Activated CD4-positive, alpha-beta T cell treated with anti-CD3 and anti-CD28 coated beads, Interleukin-2, amount 50 U/mL, for 24 hours (primary cell): ENCODE results near the gene APLNR.

Experiments used
- DNase-seq, 2 donors: peaks; one replicate each; pipeline ENCODE4 v3.0.0-alpha.2; 2020; ENCODE audit warnings: low read depth in 1 of 2, low spot score in 1 of 2

Gene APLNR

GRCh38 chr11:57251491-57252104 is 14.5 kb upstream of the APLNR start:
- DNase-seq: no peak

- DNase-seq: no peak
Observed at GRCh38 chr11:57251037-57251436, 14.0 kb upstream of the APLNR start.

- peak; percentile 10 to 16 for DNase-seq
Observed at GRCh38 chr11:57249384-57250319, 12.6 kb upstream of the APLNR start.

GRCh38 chr11:57248780-57249383 is 11.8 kb upstream of the APLNR start:
- DNase-seq: no peak

GRCh38 chr11:57244911-57245310 is 7.9 kb upstream of the APLNR start:
- no peak for DNase-seq

- DNase-seq: no peak
Observed at GRCh38 chr11:57241353-57241972, 4.4 kb upstream of the APLNR start.

GRCh38 chr11:57240757-57241156 is 3.7 kb upstream of the APLNR start:
- DNase-seq: no peak

GRCh38 chr11:57240007-57240406 is 3.0 kb upstream of the APLNR start:
- DNase-seq: no peak

GRCh38 chr11:57239348-57239747 is 2.3 kb upstream of the APLNR start:
- no peak for DNase-seq

GRCh38 chr11:57235761-57236703 is 1.0 kb downstream of the APLNR start:
- no peak for DNase-seq

GRCh38 chr11:57233702-57234101 is 3.3 kb downstream of the APLNR start:
- DNase-seq: no peak

GRCh38 chr11:57231539-57232253 is 5.4 kb downstream of the APLNR start:
- DNase-seq: no peak

GRCh38 chr11:57230791-57231538 is 6.1 kb downstream of the APLNR start:
- DNase-seq: no peak

- DNase-seq: no peak
Observed at GRCh38 chr11:57230316-57230715, 6.7 kb downstream of the APLNR start.

GRCh38 chr11:57228600-57228999 is 8.4 kb downstream of the APLNR start:
- no peak for DNase-seq

- DNase-seq: no peak
Observed at GRCh38 chr11:57224537-57224936, 12.5 kb downstream of the APLNR start.

GRCh38 chr11:57224128-57224527 is 12.9 kb downstream of the APLNR start:
- no peak for DNase-seq

- DNase-seq: no peak
Observed at GRCh38 chr11:57223601-57224000, 13.4 kb downstream of the APLNR start.

GRCh38 chr11:57222239-57222638 is 14.8 kb downstream of the APLNR start:
- DNase-seq: no peak
